B cell (primary cell): ENCODE results near the gene CNTNAP2.

Experiments used
- EZH2 ChIP-seq: IDR thresholded peaks from 2 replicates; pipeline ENCODE4 v1.6.1; 2012; ENCODE audit warnings: borderline replicate concordance, low read depth, mild to moderate bottlenecking, moderate library complexity, low read length; ENCODE audit not compliant: insufficient read depth, poor library complexity, severe bottlenecking
- TF ChIP-seq, protein P1 (sequence below): fragments of 200-600 bp; IDR thresholded peaks from one replicate; pipeline ENCODE4 v1.8.0; 2022; ENCODE audit warnings: antibody characterized with exemption, mild to moderate bottlenecking

DNA sequence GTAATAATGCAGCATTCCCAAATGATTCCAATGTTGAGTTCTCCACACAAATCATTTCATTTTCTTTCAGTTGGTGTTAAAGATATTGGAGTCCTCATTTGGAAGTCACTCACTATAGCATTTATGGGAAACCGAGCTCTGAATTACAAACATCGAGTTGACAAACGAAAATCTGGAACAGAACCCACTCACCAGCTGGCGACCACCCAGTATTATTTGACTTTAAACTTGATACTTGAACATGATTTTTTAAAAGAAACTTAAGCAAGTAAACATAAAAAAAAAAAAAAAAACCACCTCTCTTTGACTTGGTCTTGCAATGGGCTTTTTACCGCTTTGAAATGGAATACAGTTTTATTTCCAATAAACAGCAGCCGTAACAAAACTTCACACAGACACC is 1897.4 kb downstream of the CNTNAP2 start:
- TF ChIP-seq, protein P1, sequence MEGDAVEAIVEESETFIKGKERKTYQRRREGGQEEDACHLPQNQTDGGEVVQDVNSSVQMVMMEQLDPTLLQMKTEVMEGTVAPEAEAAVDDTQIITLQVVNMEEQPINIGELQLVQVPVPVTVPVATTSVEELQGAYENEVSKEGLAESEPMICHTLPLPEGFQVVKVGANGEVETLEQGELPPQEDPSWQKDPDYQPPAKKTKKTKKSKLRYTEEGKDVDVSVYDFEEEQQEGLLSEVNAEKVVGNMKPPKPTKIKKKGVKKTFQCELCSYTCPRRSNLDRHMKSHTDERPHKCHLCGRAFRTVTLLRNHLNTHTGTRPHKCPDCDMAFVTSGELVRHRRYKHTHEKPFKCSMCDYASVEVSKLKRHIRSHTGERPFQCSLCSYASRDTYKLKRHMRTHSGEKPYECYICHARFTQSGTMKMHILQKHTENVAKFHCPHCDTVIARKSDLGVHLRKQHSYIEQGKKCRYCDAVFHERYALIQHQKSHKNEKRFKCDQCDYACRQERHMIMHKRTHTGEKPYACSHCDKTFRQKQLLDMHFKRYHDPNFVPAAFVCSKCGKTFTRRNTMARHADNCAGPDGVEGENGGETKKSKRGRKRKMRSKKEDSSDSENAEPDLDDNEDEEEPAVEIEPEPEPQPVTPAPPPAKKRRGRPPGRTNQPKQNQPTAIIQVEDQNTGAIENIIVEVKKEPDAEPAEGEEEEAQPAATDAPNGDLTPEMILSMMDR = no peak
- TF ChIP-seq EZH2 = no peak
